IPS-NIHi7 (cell line): ENCODE measurements around the gene PPP1R13L.

Experiments used
- DNase-seq: peaks from one replicate; pipeline ENCODE4 v3.0.0; 2012; ENCODE audit warnings: mixed read lengths; ENCODE audit errors: extremely low spot score

Gene PPP1R13L

GRCh38 chr19:45407091-45407375, 2.2 kb upstream of the PPP1R13L start:
- DNase-seq = no peak

GRCh38 chr19:45406226-45407090, 1.6 kb upstream of the PPP1R13L start, which contains the start of gene POLR1G:
POLR1G (plus strand) TSS chr19:45406644; CDS start chr19:45406697, 53 bp downstream.
- DNase-seq = peak; percentile 86

GRCh38 chr19:45405435-45406225, 761 bp upstream of the PPP1R13L start:
- DNase-seq = peak; percentile 81

GRCh38 chr19:45403781-45404556, 900 bp downstream of the PPP1R13L start:
- DNase-seq = peak; percentile 66

GRCh38 chr19:45403272-45403671, 1.6 kb downstream of the PPP1R13L start:
- DNase-seq = no peak

- DNase-seq = peak; percentile 81
Measured at GRCh38 chr19:45402298-45403061, 2.4 kb downstream of the PPP1R13L start.

- no peak for DNase-seq
Measured at GRCh38 chr19:45401815-45402214, 3.1 kb downstream of the PPP1R13L start.

GRCh38 chr19:45400192-45400591, 4.7 kb downstream of the PPP1R13L start:
- DNase-seq = no peak

- peak; percentile 57 for DNase-seq
Measured at GRCh38 chr19:45395821-45396617, 8.8 kb downstream of the PPP1R13L start.

GRCh38 chr19:45391871-45392665, 12.8 kb downstream of the PPP1R13L start:
- DNase-seq = no peak

GRCh38 chr19:45391346-45391745, 13.5 kb downstream of the PPP1R13L start:
- DNase-seq = no peak

- peak; percentile 47 for DNase-seq
Measured at GRCh38 chr19:45385392-45386221, 19.3 kb downstream of the PPP1R13L start.

- no peak for DNase-seq
Measured at GRCh38 chr19:45382426-45382825, 22.4 kb downstream of the PPP1R13L start.

- no peak for DNase-seq
Measured at GRCh38 chr19:45380107-45380506, 24.8 kb downstream of the PPP1R13L start.

GRCh38 chr19:45376045-45376724, 28.7 kb downstream of the PPP1R13L start:
- DNase-seq = peak; percentile 76

GRCh38 chr19:45370410-45371204, 34.3 kb downstream of the PPP1R13L start, which contains the start of gene ERCC2:
ERCC2 (minus strand) TSS chr19:45370573; CDS start chr19:45370540, 33 bp downstream.
- peak; percentile 100 for DNase-seq

- DNase-seq = no peak
Measured at GRCh38 chr19:45368737-45369340, 36.0 kb downstream of the PPP1R13L start.
